NK-92 (cell line): ENCODE measurements around the gene ZDHHC24.
A peak's percentile ranks its signal among the peaks of the same experiment; 100 is the strongest.
"Not testable (repeated sequence)": the region's sequence is repeated elsewhere in the genome, so short reads cannot be mapped to it uniquely, and the experiment has no call there.

Experiments
- DNase-seq: peaks from one replicate; lab custom pipeline; 2025; ENCODE audit not compliant: unreplicated experiment; lab: John Stamatoyannopoulos, UW

Gene ZDHHC24

GRCh38 chr11:66545701-66546367 lies at the start of gene ZDHHC24:
Gene ZDHHC24 (minus strand): TSS chr11:66546048. CDS start chr11:66546003, 45 bp downstream.
- DNase-seq: no peak

GRCh38 chr11:66595245-66595904 lies 49.5 kb upstream of the ZDHHC24 start:
- no peak for DNase-seq

GRCh38 chr11:66593650-66594049 lies 47.8 kb upstream of the ZDHHC24 start:
- no peak for DNase-seq

- no peak for DNase-seq
Observed at GRCh38 chr11:66593303-66593635, 47.4 kb upstream of the ZDHHC24 start.

- peak; percentile 89 for DNase-seq
Observed at GRCh38 chr11:66592457-66593302, 46.8 kb upstream of the ZDHHC24 start, which contains the start of the genes CCDC87 and CCS. Gene CCDC87 (minus strand): TSS chr11:66593063. CDS start chr11:66593015, 48 bp downstream. Gene CCS (plus strand): TSS chr11:66593185. CDS start chr11:66593262, 77 bp downstream.

GRCh38 chr11:66591175-66591574 lies 45.3 kb upstream of the ZDHHC24 start:
- DNase-seq: no peak

- DNase-seq: no peak
Observed at GRCh38 chr11:66589996-66590675, 44.3 kb upstream of the ZDHHC24 start.

- not testable (repeated sequence) for DNase-seq
Observed at GRCh38 chr11:66589315-66589714, 43.5 kb upstream of the ZDHHC24 start.

- no peak for DNase-seq
Observed at GRCh38 chr11:66586136-66586535, 40.3 kb upstream of the ZDHHC24 start.

- not testable (repeated sequence) for DNase-seq
Observed at GRCh38 chr11:66585447-66585846, 39.6 kb upstream of the ZDHHC24 start.

GRCh38 chr11:66582565-66583147 lies 36.8 kb upstream of the ZDHHC24 start:
- not testable (repeated sequence) for DNase-seq

GRCh38 chr11:66581261-66581660 lies 35.4 kb upstream of the ZDHHC24 start:
- no peak for DNase-seq

- no peak for DNase-seq
Observed at GRCh38 chr11:66580803-66581202, 35.0 kb upstream of the ZDHHC24 start.

- DNase-seq: no peak
Observed at GRCh38 chr11:66579017-66579606, 33.3 kb upstream of the ZDHHC24 start.

- DNase-seq: no peak
Observed at GRCh38 chr11:66570850-66571180, 25.0 kb upstream of the ZDHHC24 start.

GRCh38 chr11:66570079-66570849 lies 24.4 kb upstream of the ZDHHC24 start:
- DNase-seq: no peak

- no peak for DNase-seq
Observed at GRCh38 chr11:66569076-66569475, 23.2 kb upstream of the ZDHHC24 start.

- DNase-seq: no peak
Observed at GRCh38 chr11:66568124-66568916, 22.5 kb upstream of the ZDHHC24 start, which contains the start of gene CTSF. Gene CTSF (minus strand): TSS chr11:66568606. CDS start chr11:66568486, 120 bp downstream.

- DNase-seq: no peak
Observed at GRCh38 chr11:66567787-66568123, 21.9 kb upstream of the ZDHHC24 start.
